Right lobe of liver (tissue), 4 donors: ENCODE data around the gene LAIR1.

ENCODE experiments used
- CTCF ChIP-seq, 4 donors: fragments of 200-600 bp in 3 of 4; fragments of 450-650 bp in 1 of 4; IDR thresholded peaks; one replicate each; pipeline versions ENCODE4 v1.5.1 to v1.8.0; 2016 to 2022; ENCODE audit warnings: antibody characterized with exemption in 4 of 4, mild to moderate bottlenecking in 2 of 4
- POLR2A ChIP-seq: fragments of 450-650 bp; IDR thresholded peaks from one replicate; pipeline ENCODE4 v1.6.1; 2017; ENCODE audit warnings: antibody characterized with exemption, mild to moderate bottlenecking
- donor health status: DM: no; HTN: no; CAD: no.
- donor health status: DM: no; HTN: no; CAD: no.
- donor health status: DM: no; HTN: yes; CAD: no.

- TF ChIP-seq CTCF (IDR thresholded peaks at IDR 0.05) (no peak), POLR2A (no peak)
These were observed 28.6 kb upstream of the LAIR1 start for GRCh38 chr19:54393381-54393780.
